DMS114 treated with DMSO at 0.1 percent for 48 hours (cell line): ENCODE measurements around the gene GAREM2.
"Not testable (repeated sequence)": the region's sequence is repeated elsewhere in the genome, so short reads cannot be mapped to it uniquely, and the experiment has no call there.

Experiments used
- DNase-seq: peaks from one replicate; lab custom pipeline; 2025; ENCODE audit not compliant: unreplicated experiment; lab: John Stamatoyannopoulos, UW

GAREM2 gene

DNA sequence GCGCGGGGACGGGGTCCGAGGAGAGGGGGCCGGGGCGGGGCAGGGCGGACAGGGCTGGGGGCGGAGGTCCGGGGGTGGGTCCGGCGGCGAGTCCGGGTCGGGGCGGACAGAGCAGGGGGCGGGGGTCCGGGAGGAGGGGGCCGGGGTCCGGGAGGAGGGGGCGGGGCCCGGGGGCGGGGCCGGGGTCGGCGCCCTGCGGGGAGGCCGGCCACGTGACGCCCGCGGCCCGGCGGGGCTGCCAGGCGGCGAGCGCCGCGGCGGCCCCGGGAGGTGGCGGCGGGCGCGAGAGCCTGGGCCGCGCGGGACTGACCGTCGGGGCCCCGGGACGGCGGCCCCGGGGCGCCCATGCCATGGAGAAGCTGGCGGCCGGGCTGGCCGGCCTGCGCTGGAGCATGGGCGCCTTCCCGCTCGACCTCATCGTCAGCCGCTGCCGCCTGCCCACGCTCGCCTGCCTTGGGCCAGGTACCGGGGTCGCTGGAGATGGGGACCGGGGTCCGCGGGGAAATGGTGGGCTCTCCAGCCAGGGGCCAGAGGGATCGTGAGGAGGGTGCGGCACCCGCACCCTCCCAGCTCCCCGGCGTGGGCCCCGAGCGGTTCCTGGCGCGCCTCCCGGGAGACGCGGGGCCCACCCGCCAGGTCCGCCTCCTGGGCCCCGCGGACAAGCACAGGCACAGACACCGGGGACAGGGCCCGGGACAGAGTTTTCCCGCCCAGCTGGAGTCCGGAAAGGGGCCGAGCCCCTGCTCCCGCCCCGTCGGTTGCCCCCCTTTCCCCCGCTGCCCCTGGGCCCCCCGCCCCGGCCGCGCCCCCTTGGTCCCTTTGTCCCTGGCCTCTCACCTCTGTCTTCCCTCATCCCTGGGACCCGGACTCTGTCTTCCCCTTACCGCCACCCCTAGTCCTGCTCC lies at the start of gene GAREM2:
Gene GAREM2, plus strand, starts transcription at position 218 of the 905 bp plus-strand sequence. Its CDS starts 133 bp downstream, at position 351.
- no peak for DNase-seq

DNA sequence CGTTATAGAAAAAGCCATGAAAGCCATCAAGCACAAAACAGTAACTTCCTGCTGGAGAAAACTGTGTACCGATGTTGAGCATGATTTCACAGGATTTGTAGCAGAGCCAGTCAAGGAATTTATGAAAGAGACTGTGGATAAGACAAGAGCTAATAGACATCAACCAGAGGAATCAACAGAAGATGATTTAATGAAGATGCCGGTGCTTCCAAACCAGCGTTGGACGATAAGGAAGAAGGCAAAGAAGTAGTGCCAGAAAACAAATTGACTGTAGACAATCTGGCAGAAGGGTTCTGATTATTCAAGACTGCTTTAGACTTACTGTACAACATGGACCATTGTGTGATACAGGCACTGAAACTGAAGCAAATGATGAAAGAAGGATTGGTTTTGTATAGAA lies 49.5 kb upstream of the GAREM2 start:
- no peak for DNase-seq

DNA sequence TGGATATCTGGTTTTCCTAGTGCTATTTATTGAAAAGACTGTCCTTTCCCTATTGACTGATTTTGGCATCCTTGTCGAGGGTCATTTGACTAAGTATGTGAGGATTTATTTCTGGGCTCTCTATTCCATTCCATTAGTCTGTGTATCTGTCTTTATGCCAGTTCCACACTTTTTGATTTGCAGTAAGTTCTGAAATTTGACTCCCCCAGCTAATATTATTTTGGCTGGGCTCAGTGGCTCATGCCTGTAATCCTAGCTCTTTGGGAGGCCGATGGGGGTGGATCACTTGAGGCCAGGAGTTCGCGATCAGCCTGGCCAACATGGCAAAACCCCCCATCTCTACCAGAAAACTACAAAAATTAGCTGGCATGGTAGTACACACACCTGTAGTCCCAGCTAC lies 46.8 kb upstream of the GAREM2 start:
- no peak for DNase-seq

DNA sequence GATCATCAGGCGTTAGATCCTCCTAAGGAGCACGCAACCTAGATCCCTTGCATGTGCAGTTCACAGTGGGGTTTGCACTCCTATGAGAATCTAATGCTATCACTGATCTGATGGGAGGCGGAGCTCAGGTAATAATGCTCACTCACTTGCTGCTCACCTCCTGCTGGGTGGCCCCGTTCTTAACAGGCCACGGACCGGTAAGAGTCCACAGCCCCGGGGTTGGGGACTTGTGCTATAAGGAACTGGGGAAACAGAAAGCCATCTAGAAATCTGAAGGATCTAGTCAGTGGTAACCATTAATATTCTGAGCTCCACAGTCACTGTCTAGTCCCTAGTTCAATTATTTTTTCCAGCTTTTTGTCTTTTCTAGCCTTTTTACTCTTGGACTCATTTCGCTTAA lies 44.7 kb upstream of the GAREM2 start:
- no peak for DNase-seq

DNA sequence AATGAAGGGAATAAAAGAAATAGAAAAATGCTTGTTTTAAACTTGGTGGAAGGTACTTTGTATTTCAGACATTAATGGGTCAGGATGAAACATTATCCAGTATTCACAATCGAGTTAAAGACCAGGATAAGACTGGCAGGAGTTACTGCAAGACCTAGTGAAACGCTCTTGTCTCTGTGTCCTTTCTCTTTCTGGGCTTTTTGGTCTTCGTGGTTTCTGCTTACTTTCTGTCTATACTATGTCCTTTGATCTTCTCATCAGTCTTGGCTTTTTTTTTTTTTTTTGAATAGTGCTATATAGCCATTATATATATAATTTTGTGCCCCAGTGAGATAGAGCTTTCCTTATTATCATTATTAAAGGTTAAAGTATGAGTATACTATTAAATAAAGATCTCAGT lies 42.1 kb upstream of the GAREM2 start:
- DNase-seq: no peak

DNA sequence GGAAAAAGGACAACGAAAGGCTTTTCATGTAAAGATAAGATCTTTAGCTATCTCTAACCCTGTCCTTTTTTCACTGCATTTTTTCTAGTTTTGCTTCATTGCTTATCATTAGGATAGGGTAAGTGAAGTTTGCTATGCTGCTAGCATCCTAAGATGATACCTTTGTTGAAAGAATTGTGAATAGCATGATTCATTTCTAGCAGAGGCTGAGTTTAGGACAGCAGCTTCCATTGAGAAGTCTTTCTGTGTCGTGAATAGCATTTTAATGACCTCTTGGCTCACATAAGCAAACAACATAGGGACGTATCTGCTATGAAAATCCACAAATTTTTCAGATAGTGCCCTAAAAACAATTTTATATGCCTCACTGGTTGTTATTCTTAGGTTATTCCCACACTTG lies 36.4 kb upstream of the GAREM2 start:
- DNase-seq: no peak

DNA sequence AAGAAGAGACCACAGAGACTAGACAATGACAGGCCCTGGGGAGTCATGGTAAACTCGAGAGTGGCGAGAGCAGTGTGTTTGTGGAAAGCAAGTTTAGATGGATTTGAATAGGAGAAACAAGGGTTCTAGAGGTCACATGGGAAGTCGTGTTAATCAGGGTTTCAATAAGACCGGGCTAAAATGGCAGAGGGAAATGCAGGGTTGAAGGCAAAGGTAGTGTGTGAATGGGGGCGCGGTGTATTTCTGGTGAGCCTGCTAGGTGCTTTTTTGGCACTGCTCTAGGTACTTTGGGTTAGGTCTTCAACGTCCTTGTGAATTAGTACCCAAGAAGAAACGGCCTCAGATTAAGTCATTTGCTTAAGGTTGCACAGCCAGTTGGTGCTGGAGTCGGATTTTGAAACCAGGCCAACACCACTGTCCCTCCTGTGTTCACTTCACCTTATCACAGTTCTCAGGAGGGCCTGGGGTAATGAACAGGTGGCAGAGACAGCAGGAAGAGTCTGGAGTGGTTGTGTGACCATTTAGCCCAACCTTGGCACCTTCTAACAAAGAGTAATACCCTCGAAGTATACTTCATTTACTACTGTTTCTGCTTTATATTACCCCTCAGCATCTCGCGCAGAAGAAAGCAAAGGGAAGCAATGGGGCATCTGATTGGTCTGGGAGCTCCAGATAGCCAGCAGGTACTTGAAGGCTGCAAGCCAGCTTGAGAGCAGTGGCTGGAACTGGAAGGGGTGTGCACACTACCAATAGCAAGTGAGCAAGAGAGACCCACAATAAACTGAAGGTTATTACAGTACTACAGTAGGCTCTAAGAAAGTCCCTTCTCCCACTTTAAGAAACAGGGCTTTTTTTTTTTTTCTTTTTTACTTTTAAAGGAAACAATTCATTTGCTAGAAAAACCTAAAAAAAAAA lies 33.4 kb upstream of the GAREM2 start:
- DNase-seq: no peak

DNA sequence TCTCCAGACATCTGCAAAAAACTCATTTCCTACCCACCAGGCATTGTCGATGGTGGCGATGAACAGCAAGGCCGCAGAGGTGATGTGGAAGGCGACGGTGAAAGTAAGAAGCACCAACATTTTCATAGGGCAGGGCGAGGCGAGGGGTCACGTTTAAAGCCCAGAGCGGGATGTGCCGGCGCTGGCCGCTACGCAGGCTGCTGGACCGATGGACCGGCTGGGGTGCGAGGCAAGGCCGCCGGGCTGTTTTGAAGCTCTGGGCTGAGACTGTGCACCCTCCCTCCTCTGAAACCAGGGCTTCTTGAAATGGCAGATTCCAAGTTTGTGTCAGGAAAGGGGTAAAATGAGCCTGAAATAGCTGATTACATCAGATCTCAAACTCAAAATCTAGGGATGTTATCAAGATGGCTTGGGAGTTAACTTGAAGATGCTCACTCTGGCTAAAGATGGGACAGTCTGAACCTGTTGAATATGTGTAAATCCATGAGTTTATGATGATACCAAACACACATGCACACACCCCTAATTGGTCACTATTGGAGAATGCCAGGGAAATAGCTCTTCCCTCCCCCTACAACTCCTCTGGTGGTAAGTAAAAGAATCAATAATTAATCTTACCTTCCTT lies 31.6 kb upstream of the GAREM2 start:
- DNase-seq: no peak

DNA sequence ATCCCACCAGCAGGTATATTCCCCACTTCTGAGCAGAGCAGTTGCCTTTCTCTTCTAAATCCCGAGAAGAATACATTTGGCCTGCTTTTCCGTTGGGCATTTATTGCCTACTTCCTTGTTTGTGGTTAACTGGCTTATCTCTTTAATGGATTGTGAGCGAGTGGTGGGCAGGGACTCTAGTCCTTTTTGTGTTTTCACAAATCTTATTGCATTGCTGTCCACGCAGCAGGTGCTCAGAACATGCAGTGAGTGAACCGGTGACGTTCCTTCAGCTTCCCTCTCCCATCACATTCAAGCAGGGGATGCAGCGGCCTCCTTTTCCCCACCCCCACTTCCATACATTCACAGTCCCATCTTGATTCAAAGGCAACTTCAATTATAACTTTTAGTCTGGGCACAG lies 28.9 kb upstream of the GAREM2 start:
- no peak for DNase-seq

DNA sequence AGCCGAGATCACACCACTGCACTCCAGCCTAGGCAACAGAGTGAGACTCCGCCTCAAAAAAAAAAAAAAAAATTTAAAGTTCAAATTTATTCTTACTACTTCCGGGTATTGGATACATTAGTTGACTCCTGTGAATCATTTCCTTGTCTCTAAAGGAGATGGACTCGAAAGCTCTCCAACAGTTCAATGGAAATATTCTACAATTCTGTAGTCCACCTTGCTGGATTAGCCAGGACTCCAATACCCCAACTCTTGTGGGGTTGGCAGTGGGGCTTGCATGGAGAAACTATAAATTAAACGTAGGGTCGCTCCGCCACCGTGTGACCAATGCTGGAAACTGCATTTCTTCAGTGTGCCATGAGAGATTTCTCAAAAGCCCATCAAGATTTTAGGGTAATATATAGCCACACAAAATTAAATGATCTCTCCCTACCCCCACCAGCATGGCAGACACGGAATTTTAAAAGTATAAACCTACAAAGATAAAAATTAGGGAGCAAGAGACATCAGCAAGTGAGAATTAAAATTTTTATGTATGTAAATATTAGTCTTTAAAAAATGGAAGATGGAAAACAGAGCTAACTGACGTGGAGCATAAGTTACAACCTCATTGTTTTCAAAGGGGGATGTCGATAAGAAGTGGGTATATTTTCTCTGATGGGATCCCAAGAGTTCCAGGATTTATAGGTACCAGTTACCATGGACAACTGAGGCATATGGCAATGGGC lies 27.8 kb upstream of the GAREM2 start:
- DNase-seq: peak; percentile 72

DNA sequence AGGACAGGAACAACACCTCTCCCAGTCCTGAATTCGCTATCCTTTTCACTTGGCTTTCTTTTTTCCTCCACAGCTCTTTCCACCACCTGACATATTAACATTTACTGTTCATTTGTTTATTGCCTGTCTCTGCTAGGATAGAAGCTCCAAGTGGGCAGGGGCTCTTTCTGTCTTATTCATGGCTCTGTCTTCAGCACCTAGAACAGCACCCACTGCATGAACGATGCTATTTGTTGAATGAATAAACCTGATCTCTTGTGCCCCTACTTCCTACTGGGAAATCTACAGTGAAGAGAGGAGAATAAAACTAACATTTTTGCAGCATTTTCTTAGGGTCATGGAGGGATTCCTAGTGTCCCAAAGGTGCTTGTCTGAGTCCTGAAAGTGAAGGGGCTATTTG lies 24.4 kb upstream of the GAREM2 start:
- DNase-seq: no peak

DNA sequence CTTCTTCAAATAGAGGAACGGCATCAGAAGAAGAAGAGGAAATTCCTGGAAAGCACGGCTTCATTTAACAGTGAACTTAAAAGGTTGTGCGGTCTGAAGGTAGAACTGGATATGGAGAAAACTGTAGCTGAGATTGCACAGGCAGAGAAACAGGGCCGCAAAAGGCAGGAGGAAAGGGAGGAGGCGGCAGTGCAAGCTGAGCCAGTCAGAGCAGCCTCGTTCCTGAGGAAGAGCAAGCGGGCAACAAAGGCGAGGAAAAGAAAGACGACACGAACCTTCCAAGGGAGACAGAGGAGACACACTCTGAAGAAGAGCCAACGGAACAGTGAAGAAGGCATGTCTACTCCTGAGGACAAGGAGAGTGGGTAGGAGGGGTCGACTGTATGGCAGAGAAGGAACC lies 22.6 kb upstream of the GAREM2 start:
- DNase-seq: no peak

DNA sequence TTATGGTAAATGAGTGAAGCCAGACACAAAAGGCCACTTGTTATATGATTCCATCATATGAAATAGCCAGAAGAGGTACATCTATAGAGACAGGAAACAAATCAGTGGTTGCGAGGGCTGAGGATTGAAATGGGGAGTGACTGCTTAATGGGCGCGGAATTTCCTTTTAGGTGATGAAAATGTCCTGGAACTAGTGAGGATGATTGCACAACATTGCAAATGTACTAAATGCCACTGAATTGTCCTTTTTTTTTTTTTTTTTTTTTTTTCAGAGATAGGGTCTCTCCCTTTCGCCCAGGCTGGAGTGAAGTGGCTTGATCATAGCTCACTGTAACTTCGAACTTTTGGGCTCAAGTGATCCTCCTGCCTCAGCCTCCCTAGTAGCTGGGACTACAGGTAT lies 15.3 kb upstream of the GAREM2 start:
- DNase-seq: no peak

DNA sequence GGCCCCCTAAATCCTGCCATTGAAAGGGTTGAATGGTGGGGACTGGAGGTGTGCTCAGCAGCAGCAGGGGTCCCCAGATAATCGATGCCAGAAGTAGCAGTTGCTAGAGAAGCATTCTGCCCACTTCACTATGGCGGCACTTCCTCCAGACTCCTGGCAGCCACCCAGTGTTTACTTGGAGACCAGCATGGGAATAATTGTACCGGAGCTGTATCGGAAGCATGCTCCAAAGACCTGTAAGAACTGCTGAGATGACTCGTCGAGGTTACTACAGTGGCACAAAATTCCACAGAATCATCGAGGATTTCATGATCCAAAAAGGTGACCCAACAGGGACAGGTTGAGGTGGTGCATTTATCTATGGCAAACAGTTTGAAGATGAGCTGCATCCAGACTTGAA lies 11.0 kb upstream of the GAREM2 start:
- no peak for DNase-seq

DNA sequence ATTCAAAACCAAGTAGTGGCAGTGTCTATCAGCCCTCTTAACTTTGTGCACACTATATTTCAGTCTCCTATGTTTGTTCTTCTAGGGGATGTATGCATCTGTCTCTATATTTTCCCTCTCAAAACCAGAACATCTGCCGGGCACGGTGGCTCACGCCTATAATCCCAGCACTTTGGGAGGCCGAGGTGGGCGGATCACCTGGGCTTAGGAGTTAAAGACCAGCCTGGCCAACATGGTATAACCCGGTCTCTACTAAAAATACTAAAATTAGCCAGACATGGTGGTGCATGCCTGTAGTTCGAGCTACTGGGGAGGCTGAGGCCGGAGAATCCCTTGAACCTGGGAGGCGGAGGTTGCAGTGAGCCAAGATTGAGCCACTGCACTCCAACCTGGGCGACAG lies 9.9 kb upstream of the GAREM2 start:
- no peak for DNase-seq

DNA sequence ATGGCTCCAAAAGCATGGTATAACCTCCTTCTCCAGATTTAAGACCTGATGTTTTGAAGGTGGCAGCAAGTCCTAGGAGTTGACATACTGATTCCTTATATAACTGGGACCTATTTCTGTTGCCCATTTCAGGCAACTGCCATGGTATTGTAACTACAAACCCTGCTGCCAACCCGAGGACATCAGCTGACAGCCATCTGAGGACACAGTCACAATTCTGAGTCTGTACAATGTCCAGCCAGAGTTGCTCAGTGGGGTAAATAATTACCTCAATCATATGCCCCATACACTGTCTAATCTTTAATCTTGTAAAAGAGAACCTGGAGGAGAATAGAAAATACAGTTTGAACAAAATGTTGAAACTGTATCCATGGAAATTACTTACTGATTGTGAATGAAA lies 8.7 kb upstream of the GAREM2 start:
- DNase-seq: no peak

DNA sequence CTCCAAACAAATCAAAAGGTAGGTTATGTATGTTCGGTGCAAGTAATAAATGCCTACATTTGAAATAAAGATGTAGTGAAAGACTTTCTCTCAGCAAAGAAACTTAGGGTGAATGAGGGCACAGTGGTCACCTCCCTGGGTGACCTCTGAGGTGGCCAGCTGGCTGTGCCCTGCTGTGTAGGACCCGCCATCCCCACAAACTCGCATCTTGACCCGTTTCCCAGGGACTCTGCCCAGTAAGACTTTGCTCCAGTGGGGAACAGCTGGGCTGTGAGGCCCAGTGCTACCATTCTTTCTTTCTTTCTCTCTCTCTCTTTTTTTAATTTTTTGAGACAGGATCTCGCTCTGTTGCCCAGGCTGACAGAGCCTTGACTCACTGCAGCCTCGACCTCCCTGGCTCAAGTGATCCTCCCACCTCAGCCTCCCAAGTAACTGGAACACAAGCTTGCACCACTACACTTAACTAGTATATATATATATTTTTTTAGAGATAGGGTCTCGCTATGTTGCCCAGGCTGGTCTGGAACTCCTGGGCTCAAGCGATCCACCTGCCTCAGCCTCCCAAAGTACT lies 8.2 kb upstream of the GAREM2 start:
- no peak for DNase-seq

DNA sequence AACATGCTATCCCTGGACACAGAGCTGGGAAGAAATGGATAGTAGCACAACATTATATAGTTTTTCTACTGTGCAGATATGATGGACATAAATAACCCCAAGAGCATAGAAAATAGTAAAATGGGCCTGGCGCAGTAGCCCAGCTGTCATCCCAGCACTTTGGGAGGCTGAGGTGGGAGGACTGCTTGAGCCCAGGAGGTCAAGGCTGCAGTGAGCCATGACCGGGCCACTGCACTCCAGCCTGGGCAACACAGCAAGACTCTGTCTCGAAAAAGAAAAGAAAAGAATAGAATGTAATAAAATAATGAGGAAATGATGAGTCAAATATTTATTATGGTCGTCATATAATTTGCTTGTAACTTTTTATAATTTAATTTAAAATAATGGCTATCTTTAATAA lies 7.5 kb upstream of the GAREM2 start:
- no peak for DNase-seq

DNA sequence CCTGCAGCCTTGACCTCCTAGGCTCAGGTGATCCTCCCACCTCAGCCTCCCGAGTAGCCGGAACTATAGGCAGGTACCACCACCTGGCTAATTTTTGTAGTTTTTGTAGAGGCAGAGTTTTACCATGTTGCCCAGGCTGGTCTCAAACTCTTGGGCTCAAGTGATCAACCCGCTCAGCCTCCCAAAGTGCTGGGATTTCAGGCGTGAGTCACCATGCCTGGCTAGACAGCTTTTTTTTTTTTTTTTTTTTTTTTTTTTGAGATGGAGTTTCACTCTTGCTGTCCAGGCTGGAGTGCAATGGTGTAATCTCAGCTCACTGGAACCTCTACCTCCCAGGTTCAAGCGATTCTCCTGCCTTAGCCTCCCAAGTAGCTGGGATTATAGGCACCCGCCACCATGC lies 6.3 kb upstream of the GAREM2 start:
- not testable (repeated sequence) for DNase-seq

DNA sequence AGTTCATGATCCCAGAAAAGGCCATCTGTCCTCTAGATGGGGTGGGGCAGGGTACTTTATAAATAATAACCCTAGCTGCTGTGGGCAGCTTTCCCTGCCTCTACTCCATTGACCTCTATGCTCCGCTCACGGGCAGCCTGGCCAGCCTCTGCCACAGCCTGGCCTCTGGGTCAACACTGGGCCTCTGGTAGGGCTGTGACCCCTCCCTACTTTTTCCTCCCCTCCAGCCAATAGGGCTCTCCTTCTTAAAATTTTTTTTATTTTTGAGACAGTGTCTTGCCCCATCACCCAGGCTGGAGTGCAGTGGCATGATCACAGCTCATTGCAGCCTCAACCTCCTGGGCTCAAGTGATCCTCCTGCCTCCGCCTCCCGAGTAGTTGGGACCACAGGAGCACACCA lies 4.1 kb upstream of the GAREM2 start:
- DNase-seq: no peak

DNA sequence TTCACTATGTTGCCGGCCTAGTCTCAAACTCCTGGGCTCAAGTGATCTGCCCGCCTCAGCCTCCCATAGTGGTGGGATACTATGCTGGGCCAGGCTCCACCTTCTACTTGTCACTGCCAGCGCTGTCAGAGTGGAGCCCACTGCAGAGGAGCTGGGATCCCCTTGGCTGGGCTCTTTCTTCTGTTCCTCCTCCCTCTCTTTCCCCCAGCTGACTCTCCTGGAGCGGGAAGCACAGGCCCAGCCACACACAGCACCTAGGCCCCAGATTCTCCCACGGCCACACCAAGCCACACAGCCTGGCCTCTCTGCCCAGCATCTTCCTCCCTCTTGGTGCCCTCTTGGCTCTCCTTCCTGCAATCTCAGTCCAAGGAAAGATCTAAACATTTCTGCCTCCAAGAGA lies 3.7 kb upstream of the GAREM2 start:
- no peak for DNase-seq
